ENCODE data around the gene CACNA2D4. TPM values are rescaled to one million over a fixed set of nuclear protein-coding genes. Genes with fewer than 3 reads are reported as not detected.

Gene CACNA2D4
- total RNA-seq, 6 experiments from 2014 or later, result 0.07 to 0.26 (median 0.23) TPM; not detected in 2

DNA sequence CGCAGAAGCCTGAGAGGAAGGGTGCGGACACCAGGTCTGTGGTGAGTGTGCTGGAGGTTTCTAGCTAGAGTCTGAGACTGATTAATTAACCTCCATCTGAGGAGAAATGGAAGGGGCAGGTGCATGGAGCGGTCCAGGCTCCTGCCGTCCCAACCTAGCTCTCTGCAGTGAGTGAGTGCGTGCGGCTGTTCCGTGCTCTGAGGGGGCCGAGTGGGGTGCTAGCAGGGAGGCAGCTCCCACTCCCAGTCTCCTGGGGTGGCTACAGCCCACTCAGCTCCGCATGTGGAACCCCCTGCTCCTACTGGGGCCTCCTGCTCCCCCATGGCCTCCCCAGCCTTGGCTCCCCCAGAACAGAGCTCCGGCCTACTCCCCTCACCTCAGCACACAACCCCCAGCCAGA, 95.2 kb downstream of the CACNA2D4 start:
- TF ChIP-seq, protein P1, sequence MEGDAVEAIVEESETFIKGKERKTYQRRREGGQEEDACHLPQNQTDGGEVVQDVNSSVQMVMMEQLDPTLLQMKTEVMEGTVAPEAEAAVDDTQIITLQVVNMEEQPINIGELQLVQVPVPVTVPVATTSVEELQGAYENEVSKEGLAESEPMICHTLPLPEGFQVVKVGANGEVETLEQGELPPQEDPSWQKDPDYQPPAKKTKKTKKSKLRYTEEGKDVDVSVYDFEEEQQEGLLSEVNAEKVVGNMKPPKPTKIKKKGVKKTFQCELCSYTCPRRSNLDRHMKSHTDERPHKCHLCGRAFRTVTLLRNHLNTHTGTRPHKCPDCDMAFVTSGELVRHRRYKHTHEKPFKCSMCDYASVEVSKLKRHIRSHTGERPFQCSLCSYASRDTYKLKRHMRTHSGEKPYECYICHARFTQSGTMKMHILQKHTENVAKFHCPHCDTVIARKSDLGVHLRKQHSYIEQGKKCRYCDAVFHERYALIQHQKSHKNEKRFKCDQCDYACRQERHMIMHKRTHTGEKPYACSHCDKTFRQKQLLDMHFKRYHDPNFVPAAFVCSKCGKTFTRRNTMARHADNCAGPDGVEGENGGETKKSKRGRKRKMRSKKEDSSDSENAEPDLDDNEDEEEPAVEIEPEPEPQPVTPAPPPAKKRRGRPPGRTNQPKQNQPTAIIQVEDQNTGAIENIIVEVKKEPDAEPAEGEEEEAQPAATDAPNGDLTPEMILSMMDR (IDR thresholded peaks at IDR 0.05), result no peak
- H3K4me1 Mint-ChIP-seq (ENCODE audit: low read depth), result no peaks in the 10 kb centered on the region
- H3K9me3 Mint-ChIP-seq, result no peaks in the 10 kb centered on the region
- H3K36me3 Mint-ChIP-seq (ENCODE audit: low read depth), result no peaks in the 10 kb centered on the region
- no peak overlapping the region for H3K27ac Mint-ChIP-seq
- H3K4me3 Mint-ChIP-seq, result no peak overlapping the region
- H3K27me3 Mint-ChIP-seq (ENCODE audit: insufficient read depth), result peaks cover 72% of the 10 kb centered on the region
- no peak for DNase-seq

DNA sequence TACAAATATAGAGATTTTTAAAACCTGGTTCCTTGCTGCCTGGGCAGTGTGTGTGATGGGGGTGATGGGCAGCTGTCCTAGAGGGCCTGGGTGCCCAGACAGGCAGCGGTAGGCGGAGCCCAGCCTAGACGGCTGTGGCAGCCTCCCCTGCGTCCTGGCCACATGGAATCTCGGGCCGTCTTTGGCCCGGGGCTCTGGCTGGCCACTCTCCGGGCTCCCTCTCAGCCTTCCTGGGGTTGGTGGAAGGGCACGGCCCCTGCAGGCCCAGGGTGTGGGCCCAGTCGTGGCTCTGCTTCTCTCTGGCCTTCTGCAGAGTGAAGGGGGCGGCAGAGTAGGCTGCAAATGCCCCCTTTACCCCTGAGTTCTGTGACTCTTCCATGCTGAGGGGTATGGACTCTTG, 95.8 kb downstream of the CACNA2D4 start:
- Mint-ChIP-seq H3K27me3 (ENCODE audit: insufficient read depth) (peaks cover 72% of the 10 kb centered on the region), H3K9me3 (no peaks in the 10 kb centered on the region), H3K4me1 (ENCODE audit: low read depth) (no peaks in the 10 kb centered on the region), H3K36me3 (ENCODE audit: low read depth) (no peaks in the 10 kb centered on the region), H3K27ac (no peak overlapping the region), H3K4me3 (no peak overlapping the region)
- DNase-seq, result no peak
- TF ChIP-seq, protein P1 (IDR thresholded peaks at IDR 0.05), result no peak

DNA sequence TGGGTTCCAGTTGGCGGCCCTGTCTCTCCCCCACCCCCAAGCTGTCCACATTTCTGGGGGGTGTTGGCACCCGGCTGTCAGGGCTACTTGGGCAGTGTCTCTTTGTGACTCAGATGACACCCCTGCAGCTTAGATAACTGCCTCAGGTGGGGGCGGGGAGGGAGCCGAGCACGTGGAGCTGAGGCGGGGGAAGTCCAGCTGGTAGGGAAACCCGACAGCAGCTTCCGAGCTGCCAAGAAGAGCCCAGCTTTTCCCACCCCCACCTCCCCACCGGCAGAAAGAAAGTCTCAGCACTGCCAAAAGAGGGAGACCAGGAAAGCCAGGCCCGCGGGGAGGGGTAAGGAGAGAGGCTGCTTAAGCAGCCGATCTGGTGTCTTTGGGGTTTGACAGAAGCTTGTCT, 96.6 kb downstream of the CACNA2D4 start:
- no peaks in the 10 kb centered on the region for H3K4me1 Mint-ChIP-seq (ENCODE audit: low read depth)
- no peak overlapping the region for H3K27ac Mint-ChIP-seq
- TF ChIP-seq, protein P1 (IDR thresholded peaks at IDR 0.05), result no peak
- H3K9me3 Mint-ChIP-seq, result no peaks in the 10 kb centered on the region
- no peak for DNase-seq
- H3K36me3 Mint-ChIP-seq (ENCODE audit: low read depth), result no peaks in the 10 kb centered on the region
- no peak overlapping the region for H3K4me3 Mint-ChIP-seq
- H3K27me3 Mint-ChIP-seq (ENCODE audit: insufficient read depth), result peaks cover 77% of the 10 kb centered on the region

DNA sequence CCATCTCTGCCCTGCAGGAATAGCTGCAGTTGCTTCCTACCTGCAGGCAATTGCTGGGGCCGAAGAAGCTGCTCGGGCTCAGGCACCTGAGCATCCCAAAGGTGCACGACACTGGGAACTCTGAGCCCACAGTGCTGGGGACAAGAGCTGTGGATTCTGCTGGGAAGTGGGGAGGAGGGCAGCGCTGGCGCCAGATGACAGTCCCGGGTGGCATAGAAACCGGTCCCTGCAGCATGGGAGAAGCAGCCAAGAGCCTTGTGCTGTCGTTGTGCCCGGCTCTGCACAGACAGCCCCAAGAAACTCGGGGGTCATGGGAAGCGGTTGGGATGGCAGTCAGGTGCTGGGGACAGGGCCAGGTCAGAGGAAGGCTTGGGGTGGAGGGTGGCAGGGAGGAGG, 97.6 kb downstream of the CACNA2D4 start:
- Mint-ChIP-seq H3K27me3 (ENCODE audit: insufficient read depth) (peaks cover 76% of the 10 kb centered on the region), H3K9me3 (no peaks in the 10 kb centered on the region), H3K4me1 (ENCODE audit: low read depth) (no peaks in the 10 kb centered on the region), H3K4me3 (no peak overlapping the region), H3K27ac (no peak overlapping the region), H3K36me3 (ENCODE audit: low read depth) (no peaks in the 10 kb centered on the region)
- TF ChIP-seq, protein P1 (IDR thresholded peaks at IDR 0.05), result no peak
- no peak for DNase-seq

DNA sequence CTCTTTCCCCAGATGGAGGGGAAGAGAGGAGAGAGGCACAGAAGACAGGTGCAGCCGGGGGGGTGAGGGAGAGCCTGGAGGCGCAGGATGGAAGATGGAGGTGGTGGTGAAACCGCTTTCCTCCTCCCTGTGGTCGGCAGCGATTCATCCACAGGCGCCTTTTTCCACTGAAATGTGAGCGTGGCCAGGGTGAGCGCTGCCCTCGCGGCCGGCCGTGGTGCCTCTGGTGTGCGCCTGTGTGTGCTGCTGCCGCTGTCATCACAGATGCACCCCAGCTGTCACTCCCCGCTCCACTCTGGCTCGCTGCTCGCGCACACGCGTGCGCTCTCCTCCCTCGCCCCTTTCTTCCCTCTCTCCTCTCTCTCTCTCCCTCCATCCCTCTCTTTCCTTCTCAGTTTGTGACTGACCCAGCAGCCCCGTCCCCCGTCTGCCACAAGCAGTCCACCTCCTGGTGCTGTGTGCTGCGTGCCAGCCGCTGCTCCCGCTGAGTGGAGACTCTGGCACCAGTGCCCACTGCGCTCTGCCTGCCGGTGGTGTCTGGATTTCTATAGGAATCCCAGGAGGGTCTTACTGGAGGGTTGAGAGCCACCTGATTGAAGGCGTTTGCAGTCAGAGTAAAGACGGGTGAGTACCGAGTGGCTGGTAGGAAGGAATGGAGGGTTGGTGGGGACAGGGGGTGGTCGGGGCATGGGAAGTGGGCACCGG, 98.1 kb downstream of the CACNA2D4 start, which contains the start of gene LRTM2:
Gene LRTM2, plus strand, starts transcription at position 375 of the 705 bp plus-strand sequence. CDS start 7,584 bp downstream, outside the sequence.
- TF ChIP-seq, protein P1 (IDR thresholded peaks at IDR 0.05), result no peak
- no peak within 1 kb of the TSS for H3K27ac Mint-ChIP-seq
- no peaks in the 10 kb centered on the region for H3K4me1 Mint-ChIP-seq (ENCODE audit: low read depth)
- H3K36me3 Mint-ChIP-seq (ENCODE audit: low read depth), result no peaks in the 10 kb centered on the region
- no peak within 1 kb of the TSS for H3K4me3 Mint-ChIP-seq
- H3K27me3 Mint-ChIP-seq (ENCODE audit: insufficient read depth), result peaks cover 77% of the 10 kb centered on the region
- DNase-seq, result no peak
- no peaks in the 10 kb centered on the region for H3K9me3 Mint-ChIP-seq
